K562 (cell line): ENCODE data around the gene AEN. TPM values are rescaled to one million over a fixed set of nuclear protein-coding genes. Genes with fewer than 3 reads are reported as not detected.

Source experiments
- ATAC-seq: fragments of 200-7000 bp; cut with Tn5 transposase; 3 replicates; pipeline ENCODE4 v1.9.1; 2020; ENCODE audit warnings: moderate library complexity
- BruUV-seq: library from RNA; stranded (reverse); fragments of 400-500 nt; replicated peaks from 2 replicates; lab custom pipeline; 2021; lab: Mats Ljungman, UMichigan
- CTCF ChIA-PET: fragments of 300-600 bp; formaldehyde crosslinking; extraction: SDS; loops from one replicate; lab custom pipeline; 2021; ENCODE audit warnings: low intra/inter-chr PET ratio; lab: Yijun Ruan, JAX
- POLR2A ChIA-PET: fragments of 300-600, 350-650 bp; sonication (Branson Sonifier 250); formaldehyde crosslinking; extraction: SDS; loops from one replicate; lab custom pipeline; 2021; ENCODE audit warnings: antibody characterized with exemption, inconsistent platforms; lab: Yijun Ruan, JAX
- DNase-seq, 4 experiments: peaks; one replicate each; pipeline versions ENCODE4 v3.0.0 to v3.0.0-alpha.2; 2011 to 2018; ENCODE audit warnings: low spot score in 3 of 4, mixed read lengths in 3 of 4; ENCODE audit errors: extremely low read depth in 1 of 4
- FAIRE-seq: peaks from 2 replicates; lab custom pipeline; 2011; peaks lifted over from hg19 to GRCh38; lab: Jason Lieb, UNC
- H2AFZ ChIP-seq: 2 replicates; pipeline ENCODE4 v1.6.0; 2011; ENCODE audit warnings: low read depth, low read length, control low read depth, inconsistent platforms
- H3K27ac ChIP-seq: fragments of 200-600 bp; 3 replicates; pipeline ENCODE4 v1.8.0; 2011; ENCODE audit warnings: low read depth, mild to moderate bottlenecking, control low read depth, inconsistent platforms, low read length, moderate library complexity, mixed read lengths; ENCODE audit errors: extremely low read depth
- H3K27me3 ChIP-seq, 2 experiments: fragments of 300-600 bp in 1 of 2; 2 replicates in 1 of 2; 3 replicates in 1 of 2; pipeline versions ENCODE4 v1.6.0 to v1.8.0; 2011; ENCODE audit warnings: inconsistent platforms in 2 of 2, low read length in 2 of 2, mild to moderate bottlenecking in 1 of 2, mixed read lengths in 1 of 2, moderate library complexity in 1 of 2; ENCODE audit not compliant: control insufficient read depth in 2 of 2, insufficient read depth in 2 of 2
- H3K36me3 ChIP-seq: fragments of 300-600 bp; 3 replicates; pipeline ENCODE4 v1.8.0; 2011; ENCODE audit warnings: mild to moderate bottlenecking, low read length, inconsistent platforms; ENCODE audit not compliant: control insufficient read depth, insufficient read depth
- H3K4me1 ChIP-seq, 2 experiments: fragments of 200-600 bp in 1 of 2; replicated peaks in 1 of 2; 2 replicates in 1 of 2; 3 replicates in 1 of 2; pipeline versions ENCODE4 v1.5.1 to v1.8.0; 2011; ENCODE audit warnings: inconsistent platforms in 2 of 2, low read length in 2 of 2, mild to moderate bottlenecking in 1 of 2, mixed read lengths in 1 of 2, moderate library complexity in 1 of 2; ENCODE audit not compliant: control insufficient read depth in 2 of 2, insufficient read depth in 2 of 2
- H3K4me2 ChIP-seq: 2 replicates; pipeline ENCODE4 v1.6.1; 2011; ENCODE audit warnings: low read length, control low read depth, inconsistent platforms, mixed read lengths; ENCODE audit not compliant: insufficient read depth
- H3K4me3 ChIP-seq: fragments of 200-600 bp; sonication (generic), shearing (Covaris generic); 2 replicates; pipeline ENCODE4 v1.5.1; 2016; ENCODE audit warnings: control low read depth, inconsistent platforms
- H3K79me2 ChIP-seq: fragments of 200-600 bp; 3 replicates; pipeline ENCODE4 v1.8.0; 2011; ENCODE audit warnings: low read length, inconsistent platforms; ENCODE audit not compliant: control insufficient read depth, insufficient read depth
- H3K9ac ChIP-seq, 2 experiments: 2 replicates each; pipeline versions ENCODE4 v1.6.0 to v1.6.1; 2011; ENCODE audit warnings: low read depth in 2 of 2, low read length in 2 of 2, control low read depth in 1 of 2, inconsistent platforms in 1 of 2, mild to moderate bottlenecking in 1 of 2, mixed read lengths in 1 of 2; ENCODE audit not compliant: insufficient read depth in 1 of 2
- H3K9me1 ChIP-seq: one replicate; pipeline ENCODE4 v1.6.0; 2011; ENCODE audit warnings: inconsistent platforms, mild to moderate bottlenecking, low read length, moderate library complexity; ENCODE audit not compliant: control insufficient read depth, insufficient read depth
- H3K9me3 ChIP-seq: replicated peaks from 2 replicates; pipeline ENCODE4 v1.5.1; 2011; ENCODE audit warnings: low read depth, low read length, inconsistent platforms; ENCODE audit not compliant: control insufficient read depth, insufficient read depth
- H4K20me1 ChIP-seq: replicated peaks from 2 replicates; pipeline ENCODE4 v1.6.1; 2011; ENCODE audit warnings: low read length, inconsistent platforms, mixed read lengths; ENCODE audit not compliant: control insufficient read depth, insufficient read depth
- CTBP1 ChIP-seq: fragments of 450-650 bp; IDR thresholded peaks from 2 replicates; pipeline ENCODE4 v1.6.1; 2016; ENCODE audit warnings: borderline replicate concordance
- ETV6 ChIP-seq, 3 experiments: fragments of 150-350 bp in 1 of 3; sonication (generic) in 1 of 3; formaldehyde crosslinking in 1 of 3; IDR thresholded peaks; 2 replicates each; pipeline versions ENCODE4 v1.6.1 to v1.8.0; 2014 to 2022; ENCODE audit warnings: borderline replicate concordance in 2 of 3, low read depth in 2 of 3, antibody characterized with exemption in 1 of 3, low read length in 1 of 3, mild to moderate bottlenecking in 1 of 3, missing genetic modification reagents in 1 of 3
- FOXJ3 ChIP-seq: sonication (generic); formaldehyde crosslinking; IDR thresholded peaks from 2 replicates; pipeline ENCODE4 v1.4.0; 2020; ENCODE audit warnings: mild to moderate bottlenecking, missing genetic modification reagents
- PHF21A ChIP-seq: fragments of 450-650 bp; IDR thresholded peaks from 2 replicates; pipeline ENCODE4 v1.6.1; 2017; ENCODE audit warnings: low read depth, borderline replicate concordance
- RBM25 ChIP-seq: fragments of 200-400 bp; formaldehyde crosslinking; IDR thresholded peaks from 2 replicates; pipeline ENCODE4 v1.6.1; 2018; ENCODE audit warnings: low read length, low read depth, moderate library complexity; ENCODE audit not compliant: severe bottlenecking
- STAT5A ChIP-seq: IDR thresholded peaks from 2 replicates; pipeline ENCODE4 v1.6.1; 2012; ENCODE audit warnings: low read length, inconsistent platforms, borderline replicate concordance
- THAP7 ChIP-seq: fragments of 250-450 bp; sonication (Bioruptor Pico); IDR thresholded peaks from 2 replicates; pipeline ENCODE4 v1.5.0; 2021
- ZNF318 ChIP-seq, 2 experiments: fragments of 450-650 bp; IDR thresholded peaks; 2 replicates each; pipeline ENCODE4 v1.6.1; 2016; ENCODE audit warnings: mild to moderate bottlenecking in 2 of 2, borderline replicate concordance in 1 of 2, low read depth in 1 of 2, moderate library complexity in 1 of 2
- WGBS: fragments of 100-300 bp; shearing (Covaris generic); methylation state at CpG from one replicate; pipeline ENCODE4 v1.1.6; 2016; ENCODE audit warnings: low coverage, mixed read lengths; ENCODE audit not compliant: insufficient coverage; ENCODE audit errors: missing lambda C conversion rate; 5-methylcytosine and 5-hydroxymethylcytosine counted together
- in situ Hi-C: fragments of 300-500 bp; cut with MboI; formaldehyde crosslinking; loops from 4 replicates; pipeline ENCODE4 v1.15.0; 2018; ENCODE audit warnings: inconsistent platforms, mixed read lengths
- intact Hi-C: fragments of 100-400 bp; cut with micrococcal nuclease; formaldehyde crosslinking; loops from 2 replicates; pipeline ENCODE4 v1.14.2; 2022
- polyA plus RNA-seq, 8 experiments: library from polyadenylated mRNA; depleted of rRNA in 4 of 8; stranded (reverse) in 5 of 8; unstranded in 3 of 8; fragments of >200 nt; fragmentation: Nextera tagmentation in 2 of 8; fragmentation: Illumina TruSeq in 1 of 8; extraction: Ambion mirVana in 2 of 8; extraction: Trizol in 1 of 8; gene quantifications; 2 replicates each; pipeline versions ENCODE4 v1.2.1 to v1.2.3, GENCODE V29; 2011 to 2014; ENCODE audit warnings: inconsistent platforms in 1 of 8, missing spikeins in 1 of 8
- total RNA-seq, 7 experiments: library from RNA; depleted of rRNA in 6 of 7; stranded (reverse); fragments of >200 nt in 6 of 7; fragmentation: Illumina TruSeq in 2 of 7; extraction: Trizol in 2 of 7; gene quantifications; 2 replicates each; pipeline versions ENCODE4 v1.2.1 to v1.2.3, GENCODE V29; 2011 to 2021; ENCODE audit warnings: low replicate concordance in 1 of 7
- TF ChIP-seq, protein P1 (sequence below), 2 experiments: fragments of 450-650 bp; conservative IDR thresholded peaks; 2 replicates each; pipeline ENCODE4 v1.6.1; 2017; ENCODE audit warnings: mild to moderate bottlenecking in 2 of 2, moderate library complexity in 2 of 2

The AEN gene
- total and polyA plus RNA-seq, 9 of the 15 experiments (the other 6 are each of a cell fraction or from before 2014, with no cell fraction given), result 9.0 to 51.0 (median 32.8) TPM

DNA sequence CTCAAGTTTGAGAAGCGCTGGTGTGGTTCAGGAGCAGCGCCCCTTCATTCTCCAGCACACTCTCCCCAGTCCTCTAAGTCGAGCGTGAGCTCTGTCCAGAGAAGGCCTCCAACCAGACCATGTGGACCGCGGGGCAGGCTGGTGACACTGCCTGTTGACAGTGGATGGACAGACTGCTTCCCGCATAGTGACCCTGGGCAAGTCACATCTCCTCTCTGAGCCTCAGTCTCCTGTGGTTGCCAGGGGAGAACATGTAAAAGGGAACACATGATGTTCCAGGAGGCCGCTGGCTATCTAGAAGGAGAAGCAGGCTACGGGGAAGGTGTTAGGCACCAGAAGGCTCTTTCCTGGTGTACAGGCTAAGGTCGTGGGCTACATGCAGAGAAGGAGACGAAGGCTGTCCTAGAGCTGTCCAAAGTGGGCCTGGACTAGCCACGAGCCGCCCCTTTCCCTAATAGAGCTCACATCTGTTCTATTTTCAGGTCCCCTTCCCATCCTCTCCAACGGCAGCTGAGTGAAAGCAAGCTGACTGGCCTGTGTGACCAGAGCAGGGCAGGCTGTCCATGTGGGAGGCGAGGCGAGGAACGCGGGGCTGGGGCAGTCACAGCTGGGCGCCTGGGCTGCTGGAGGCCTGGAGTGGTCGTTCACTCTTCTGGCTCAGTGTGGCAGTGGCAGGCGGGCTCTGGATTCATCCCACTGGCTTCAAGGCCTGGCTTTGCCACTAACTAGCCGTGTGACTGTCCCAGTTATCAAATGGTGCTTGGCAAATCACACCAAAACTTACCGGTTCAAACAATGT is 28.8 kb downstream of the AEN start:
- 26% methylated on average over 23 of the region's 23 CpGs for WGBS
- Histone ChIP-seq H3K79me2 (no peaks in the 10 kb centered on the region), H3K4me3 (no peak overlapping the region), H3K9me1 (no peaks in the 10 kb centered on the region), H4K20me1 (peaks cover 3% of the 10 kb centered on the region; the same call in 1 of the 2 replicates), H3K27me3 (peaks cover 5 to 47% of the 10 kb centered on the region in 2 experiments; a peak in 4 of 5 replicates), H3K9me3 (no peaks in the 10 kb centered on the region), H3K36me3 (no peaks in the 10 kb centered on the region), H2AFZ (0 out of 2 replicates have a peak overlapping the region, but pooled peaks have one; percentile 9), H3K27ac (no peak overlapping the region), H3K4me1 (no peaks in the 10 kb centered on the region), H3K9ac (no peak overlapping the region), H3K4me2 (no peak overlapping the region)
- no TSS peak for BruUV-seq
- intact Hi-C loops (no loop called here), in situ Hi-C loops (no loop called here)
- POLR2A ChIA-PET, result no interaction called here
- DNase-seq (no peak), ATAC-seq (peak; percentile 17; the same call in 2 of the 3 replicates), FAIRE-seq (no peak)
- CTCF ChIA-PET, result no interaction called here
- TF ChIP-seq, protein P1, sequence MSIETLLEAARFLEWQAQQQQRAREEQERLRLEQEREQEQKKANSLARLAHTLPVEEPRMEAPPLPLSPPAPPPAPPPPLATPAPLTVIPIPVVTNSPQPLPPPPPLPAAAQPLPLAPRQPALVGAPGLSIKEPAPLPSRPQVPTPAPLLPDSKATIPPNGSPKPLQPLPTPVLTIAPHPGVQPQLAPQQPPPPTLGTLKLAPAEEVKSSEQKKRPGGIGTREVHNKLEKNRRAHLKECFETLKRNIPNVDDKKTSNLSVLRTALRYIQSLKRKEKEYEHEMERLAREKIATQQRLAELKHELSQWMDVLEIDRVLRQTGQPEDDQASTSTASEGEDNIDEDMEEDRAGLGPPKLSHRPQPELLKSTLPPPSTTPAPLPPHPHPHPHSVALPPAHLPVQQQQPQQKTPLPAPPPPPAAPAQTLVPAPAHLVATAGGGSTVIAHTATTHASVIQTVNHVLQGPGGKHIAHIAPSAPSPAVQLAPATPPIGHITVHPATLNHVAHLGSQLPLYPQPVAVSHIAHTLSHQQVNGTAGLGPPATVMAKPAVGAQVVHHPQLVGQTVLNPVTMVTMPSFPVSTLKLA (conservative IDR thresholded peaks at IDR 0.05), result no peak
- TF ChIP-seq STAT5A, result no peak
- TF ChIP-seq ZNF318 (IDR thresholded peaks at IDR 0.05; ENCODE audit: borderline replicate concordance in 1 of 2, low read depth in 1 of 2), result no peak
- no peak for TF ChIP-seq RBM25
- no peak for TF ChIP-seq ETV6 (IDR thresholded peaks at IDR 0.05; ENCODE audit: borderline replicate concordance in 1 of 2, low read depth in 2 of 2, low read length in 1 of 2)
- TF ChIP-seq ETV6 (CRISPR knock-in tag; IDR thresholded peaks at IDR 0.05; ENCODE audit: borderline replicate concordance), result no peak
- TF ChIP-seq FOXJ3 (CRISPR knock-in tag), result no peak
- no peak for TF ChIP-seq THAP7 (CRISPR knock-in tag)
- TF ChIP-seq PHF21A, result no peak
- TF ChIP-seq CTBP1, result no peak
